Limb (tissue), 2 donors: ENCODE measurements around the gene DCPS.
A peak's percentile ranks its signal among the peaks of the same experiment; 100 is the strongest.
"Not testable (repeated sequence)": the region's sequence is repeated elsewhere in the genome, so short reads cannot be mapped to it uniquely, and the experiment has no call there.

Experiments
- DNase-seq, 2 donors: peaks; one replicate each; pipeline ENCODE4 v3.0.0-alpha.2; 2016; ENCODE audit errors: extremely low spot score in 2 of 2

The DCPS gene

DNA sequence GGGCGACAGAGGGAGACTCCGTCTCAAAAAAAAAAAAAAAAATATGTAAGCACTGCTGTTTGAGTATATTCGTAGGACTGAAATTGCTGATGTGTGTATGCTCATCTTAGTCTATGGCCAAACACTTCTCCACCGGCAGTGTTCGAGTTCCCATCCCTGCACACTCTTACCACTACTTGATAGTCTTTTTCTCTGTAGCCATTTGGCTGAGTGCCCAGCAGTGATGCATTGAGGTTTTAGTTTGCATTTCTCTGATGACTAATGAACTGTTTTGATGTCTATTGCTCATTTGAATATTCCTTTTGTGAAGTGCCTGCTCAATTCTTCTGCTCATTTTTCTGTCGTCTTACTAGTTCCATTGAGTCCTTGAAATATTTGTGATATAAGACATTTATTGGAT, 19.0 kb upstream of the DCPS start:
- no peak for DNase-seq

DNA sequence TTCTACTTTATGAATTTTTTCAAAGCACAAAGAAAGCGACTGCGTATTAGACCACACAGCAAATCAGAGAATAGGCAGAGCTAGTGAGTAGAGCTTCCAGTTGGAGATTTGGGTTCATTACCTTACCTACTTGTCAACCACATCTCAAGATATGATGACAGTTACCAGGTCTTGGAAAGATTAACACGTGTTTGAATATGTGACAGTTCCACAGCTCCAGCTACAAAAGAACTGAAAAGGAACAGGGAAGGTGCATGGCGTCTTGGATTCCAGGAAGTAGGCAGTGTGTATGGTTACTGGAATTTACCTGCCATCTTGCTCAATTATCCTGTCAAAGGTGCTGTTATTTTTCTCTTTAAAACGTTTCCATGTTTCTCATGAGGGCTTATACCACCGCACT, 15.6 kb upstream of the DCPS start:
- no peak for DNase-seq

DNA sequence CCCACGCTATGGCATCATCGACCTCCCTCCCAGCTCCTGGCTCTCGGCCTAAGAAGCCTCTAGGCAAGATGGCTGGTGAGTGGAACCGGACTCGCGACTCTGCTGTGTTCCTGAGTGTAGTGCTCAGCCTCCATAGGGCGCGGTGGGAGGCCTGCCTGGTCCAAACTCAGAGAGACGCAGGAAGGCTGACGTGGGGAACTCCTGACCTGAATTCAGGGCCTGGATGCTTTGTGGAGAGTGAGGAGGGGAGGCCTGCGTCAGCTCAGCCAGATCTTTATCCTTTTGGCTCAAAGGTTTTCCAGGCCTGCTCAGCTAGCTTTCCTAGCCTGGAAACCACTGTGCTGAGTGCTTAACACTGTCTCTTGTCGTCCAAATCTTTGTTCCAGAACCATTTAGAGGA, 13.0 kb upstream of the DCPS start:
- no peak for DNase-seq

DNA sequence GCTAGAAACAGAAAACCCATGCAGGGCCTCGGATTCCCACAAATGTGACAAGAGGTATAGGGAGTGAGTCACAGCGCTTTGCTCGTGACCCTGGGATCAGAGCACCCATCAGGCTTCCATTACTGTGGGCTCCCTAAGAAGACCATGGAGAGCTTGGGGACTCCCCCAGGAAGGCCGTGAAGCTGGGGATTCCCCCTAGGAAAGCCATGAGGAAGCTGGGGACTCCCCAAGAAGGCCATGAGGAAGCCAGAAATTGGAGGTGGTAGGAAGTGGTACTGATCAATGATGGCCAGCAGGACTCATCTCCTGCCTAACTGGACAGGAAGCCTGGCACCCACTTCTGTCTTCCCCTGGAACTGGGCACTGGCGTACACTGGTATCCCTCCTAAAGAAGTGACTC, 10.1 kb upstream of the DCPS start:
- DNase-seq, result no peak

DNA sequence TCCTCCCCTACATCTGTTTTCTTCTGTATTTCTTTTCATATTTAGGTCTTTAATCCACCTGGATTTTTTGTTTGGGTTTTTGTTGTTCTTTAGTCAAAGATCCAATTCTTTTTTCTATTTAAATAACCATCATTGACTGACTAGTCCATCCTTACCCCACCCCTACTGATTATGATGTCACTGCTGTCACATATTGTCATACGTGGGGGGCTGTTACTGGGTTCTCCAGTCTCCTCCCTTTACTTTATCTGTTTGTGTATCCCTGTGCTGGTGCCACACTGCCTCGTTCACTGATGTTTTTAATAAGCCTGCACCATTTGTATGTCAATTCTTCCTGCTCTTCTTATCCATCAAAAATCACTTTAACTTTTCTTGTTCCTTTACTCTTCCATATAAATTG, 6.9 kb upstream of the DCPS start:
- DNase-seq, result no peak

DNA sequence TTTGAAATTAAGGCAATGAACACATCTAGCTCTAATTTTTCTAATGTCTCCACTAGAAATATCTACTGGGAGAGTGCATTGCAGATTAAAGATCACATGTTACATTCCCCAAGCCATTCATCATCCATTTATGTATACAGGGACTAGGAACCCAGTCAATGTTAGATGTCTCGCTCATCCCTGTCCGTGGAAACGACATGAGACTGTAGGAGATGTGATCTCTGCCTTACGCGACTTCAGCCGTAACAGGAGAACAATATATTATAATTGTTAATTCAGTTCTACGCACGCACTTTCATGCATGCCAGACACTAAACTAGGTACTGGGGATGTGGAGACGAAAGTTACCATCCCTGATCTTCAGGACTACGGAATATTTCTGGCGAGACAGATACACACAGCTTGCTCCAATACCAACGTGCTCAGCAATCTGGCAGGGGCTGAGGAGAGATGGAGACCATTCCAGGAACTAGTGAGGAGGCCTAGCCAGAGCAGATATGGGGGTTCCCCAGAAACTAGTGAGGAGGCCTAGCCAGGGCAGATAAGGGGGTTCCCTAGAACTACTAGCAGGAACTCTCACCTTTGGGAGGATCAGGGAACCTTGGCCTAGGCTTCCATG, 706 bp downstream of the DCPS start:
- DNase-seq, result no peak

DNA sequence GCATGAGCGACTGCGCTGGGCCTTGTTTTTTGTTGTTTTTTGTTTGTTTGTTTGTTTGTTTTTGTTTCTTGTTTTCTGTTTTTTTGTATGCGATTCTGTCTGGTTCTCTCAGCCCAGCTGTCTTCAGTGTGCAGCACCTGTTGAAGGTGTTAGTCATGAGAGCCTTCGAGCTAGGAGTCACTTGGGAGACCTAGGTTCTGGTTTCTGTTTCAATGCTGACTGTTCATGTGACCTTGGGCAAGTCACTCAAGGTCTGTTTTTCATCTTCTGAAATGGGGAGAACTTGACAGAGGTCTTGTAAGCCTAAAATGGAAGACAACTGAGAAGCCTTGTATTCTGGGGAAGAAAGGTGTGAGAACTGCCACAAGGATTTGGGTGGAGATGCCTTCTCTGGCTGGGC, 1.8 kb downstream of the DCPS start:
- no peak for DNase-seq

DNA sequence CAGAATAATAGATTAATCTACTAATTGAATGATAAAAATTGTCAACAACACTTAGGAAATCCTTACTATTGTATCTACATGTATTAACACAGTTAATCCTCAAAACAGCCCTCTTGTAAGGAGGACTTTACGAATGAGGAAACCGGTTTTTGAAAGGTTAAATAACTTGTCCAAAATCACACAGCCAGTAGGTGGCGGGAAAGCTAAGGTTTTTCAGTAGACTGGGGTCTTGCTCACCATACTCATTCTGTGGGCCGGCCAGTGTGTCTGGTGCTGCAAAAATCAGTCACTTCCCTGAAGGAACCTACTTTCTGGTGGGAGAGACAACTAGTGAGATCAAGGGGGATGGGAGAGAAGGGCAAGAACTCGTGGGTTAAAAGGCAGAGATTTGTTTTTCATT, 3.8 kb downstream of the DCPS start:
- DNase-seq, result peak; percentile 53 to 57

DNA sequence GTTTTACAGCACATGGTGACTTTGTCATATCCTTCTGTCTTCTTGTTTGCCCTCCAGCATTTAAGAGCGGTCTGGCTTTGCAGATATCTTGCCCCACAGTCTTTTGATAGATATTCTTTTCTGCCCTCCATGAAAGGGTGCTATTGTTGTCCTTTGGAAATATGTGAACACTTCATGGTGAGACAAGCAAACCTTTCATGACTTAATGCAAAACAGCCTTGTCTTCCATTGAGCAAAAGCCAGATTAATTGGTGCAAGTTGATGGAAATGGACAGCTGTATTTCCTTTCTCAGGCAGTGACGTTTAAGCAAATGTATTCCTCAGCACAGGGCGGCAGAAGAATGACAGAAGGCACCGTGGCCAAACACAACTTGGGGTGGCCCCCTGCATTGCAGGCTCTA, 4.4 kb downstream of the DCPS start:
- DNase-seq, result peak in 1 of 2 donors; percentile 51

DNA sequence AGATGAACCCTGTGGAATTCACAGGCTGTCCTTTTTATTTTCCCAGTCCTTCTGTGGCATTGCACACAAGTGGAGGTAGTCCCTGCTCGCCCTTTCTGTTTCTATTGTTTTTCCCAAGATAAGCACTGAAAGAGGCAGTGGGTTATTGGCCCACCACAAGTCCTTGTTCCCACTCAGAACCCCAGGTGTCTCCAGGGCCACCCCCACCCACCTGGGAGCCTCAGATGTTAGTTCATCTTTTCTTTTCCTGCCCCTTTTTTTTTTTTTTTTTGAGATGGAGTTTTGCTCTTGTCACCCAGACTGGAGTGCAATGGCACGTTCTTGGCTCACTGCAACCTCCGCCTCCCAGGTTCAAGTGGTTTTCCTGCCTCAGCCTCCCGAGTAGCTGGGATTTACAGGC, 4.9 kb downstream of the DCPS start:
- DNase-seq, result not testable (repeated sequence)

DNA sequence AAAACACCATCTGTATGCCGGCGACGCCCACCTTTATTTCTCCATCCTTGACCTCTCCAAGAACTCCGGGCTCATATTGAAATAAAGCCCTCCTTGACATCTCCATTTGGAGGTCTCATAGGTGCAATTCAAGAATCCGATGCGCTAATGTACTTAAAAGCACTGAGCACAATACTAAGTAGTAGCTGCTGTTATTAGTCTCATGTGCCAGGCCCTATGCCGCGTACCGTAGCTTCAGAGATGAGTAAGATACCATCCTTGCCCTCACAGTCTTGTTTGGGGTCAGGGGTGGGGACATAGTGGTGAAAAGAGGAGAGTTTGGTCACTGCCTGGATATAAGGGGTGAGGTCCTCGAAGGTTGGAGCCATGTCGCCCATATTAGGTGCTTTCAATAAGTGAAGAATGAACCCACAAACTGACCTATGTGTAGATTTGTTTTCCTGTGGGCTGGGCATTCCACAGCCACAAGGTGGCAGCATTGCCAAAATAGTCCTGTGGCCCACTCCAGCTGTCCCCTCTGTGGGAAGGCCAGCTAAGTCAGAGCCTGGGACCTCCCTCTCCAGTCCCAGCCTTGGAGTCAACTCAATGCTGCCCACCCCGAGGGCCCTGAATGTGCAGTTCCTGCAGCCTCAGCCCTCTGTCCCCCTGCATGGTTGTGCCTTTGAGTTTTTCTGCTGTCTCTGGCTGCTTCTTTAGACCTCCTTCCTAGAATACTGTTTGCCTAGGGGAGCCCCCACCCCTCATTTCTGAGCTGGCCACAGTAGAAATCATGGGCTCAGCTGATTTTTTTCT, 6.5 kb downstream of the DCPS start:
- DNase-seq, result peak; percentile 78 to 88

DNA sequence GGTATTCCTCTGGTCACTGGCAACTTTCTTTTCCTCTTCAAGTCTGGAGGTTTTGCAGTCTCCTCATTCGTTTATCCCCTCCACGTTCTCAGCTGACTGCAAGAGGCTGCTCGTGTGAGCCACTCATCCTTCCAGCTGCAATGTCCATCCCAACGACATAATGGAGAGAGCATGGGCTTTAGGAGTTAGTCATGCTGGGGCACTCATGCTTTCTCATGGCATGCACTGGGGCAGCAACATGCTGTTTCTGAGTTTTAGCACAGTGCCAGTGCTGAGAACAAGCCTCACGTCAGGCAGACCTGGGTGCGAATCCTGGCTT, 7.1 kb downstream of the DCPS start:
- DNase-seq, result no peak

DNA sequence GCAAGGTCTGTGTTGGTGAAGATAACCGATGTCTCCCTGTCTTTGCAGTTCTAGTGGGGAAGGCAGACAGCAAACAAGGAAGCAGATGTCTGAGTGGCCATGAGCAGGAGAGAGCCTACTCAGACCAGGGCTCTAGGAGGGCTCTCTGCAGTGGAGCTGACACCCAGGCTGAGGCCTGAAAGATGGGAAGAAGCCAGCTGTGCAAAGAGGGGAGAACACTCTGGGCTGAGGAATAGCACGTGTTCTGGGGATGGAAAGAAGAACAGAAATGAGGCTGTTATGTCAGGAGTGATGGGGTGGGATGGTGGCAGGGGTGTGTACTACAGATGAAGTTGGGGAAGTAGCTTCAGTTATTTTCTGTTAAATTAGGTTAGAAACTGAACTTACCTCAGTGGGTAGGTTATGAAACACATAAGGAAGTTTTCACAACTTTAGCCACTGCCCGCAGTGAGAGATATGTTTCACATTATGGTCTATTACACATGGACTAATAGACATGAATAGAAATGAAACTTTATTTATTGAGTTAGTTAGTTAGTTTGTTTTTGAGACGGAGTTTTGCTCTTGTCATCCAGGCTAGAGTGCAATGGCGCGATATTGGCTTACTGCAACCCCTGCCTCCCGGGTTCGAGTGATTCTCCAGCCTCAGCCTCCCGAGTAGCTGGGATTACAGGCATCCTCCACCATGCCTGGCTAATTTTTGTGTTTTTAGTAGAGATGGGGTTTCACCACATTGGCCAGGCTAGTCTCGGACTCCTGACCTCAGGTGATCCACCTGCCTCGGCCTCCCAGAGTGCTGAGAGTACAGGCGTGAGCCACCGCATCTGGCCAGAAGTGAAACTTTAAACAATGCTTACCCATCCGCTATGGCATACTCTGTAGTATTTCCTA, 7.8 kb downstream of the DCPS start:
- no peak for DNase-seq

DNA sequence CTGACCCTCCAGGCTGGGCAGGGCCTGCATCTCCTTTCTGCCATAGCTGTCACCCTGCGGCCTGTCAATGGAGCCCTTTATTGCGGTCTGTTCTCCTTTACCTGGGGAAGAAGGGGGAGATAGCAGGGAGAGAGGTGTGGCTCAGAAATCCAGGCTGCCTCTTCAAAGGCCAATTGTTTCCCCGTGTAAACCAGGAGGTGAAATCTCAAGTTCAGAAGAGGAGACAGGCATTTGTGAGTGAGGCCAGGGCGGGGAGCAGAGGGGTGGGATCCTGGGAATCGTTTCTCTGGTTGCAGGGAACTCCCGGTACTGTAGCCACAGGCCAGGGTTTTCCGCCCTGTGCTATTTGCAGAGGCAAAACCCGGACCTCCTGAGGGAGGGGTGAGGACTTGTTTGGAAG, 9.1 kb downstream of the DCPS start:
- no peak for DNase-seq

DNA sequence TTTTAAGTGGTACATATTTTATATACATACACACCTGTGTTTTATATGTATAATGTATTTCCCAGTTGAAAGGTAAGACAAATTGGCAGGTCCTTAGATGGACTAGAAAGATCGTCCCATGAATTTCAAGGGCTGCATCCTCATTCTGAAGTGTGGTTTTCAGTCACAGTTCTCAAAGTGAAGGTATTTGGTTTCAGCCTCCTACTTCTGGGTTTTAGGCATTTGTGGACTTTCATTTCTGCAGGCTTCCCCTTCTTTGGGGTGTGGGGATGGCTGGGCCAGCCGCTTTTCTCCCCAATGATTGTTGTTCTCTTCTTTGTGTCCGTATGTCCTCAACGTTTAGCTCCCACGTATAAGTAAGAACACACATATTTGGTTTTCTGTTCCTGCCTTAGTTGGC, 10.0 kb downstream of the DCPS start:
- DNase-seq, result no peak

DNA sequence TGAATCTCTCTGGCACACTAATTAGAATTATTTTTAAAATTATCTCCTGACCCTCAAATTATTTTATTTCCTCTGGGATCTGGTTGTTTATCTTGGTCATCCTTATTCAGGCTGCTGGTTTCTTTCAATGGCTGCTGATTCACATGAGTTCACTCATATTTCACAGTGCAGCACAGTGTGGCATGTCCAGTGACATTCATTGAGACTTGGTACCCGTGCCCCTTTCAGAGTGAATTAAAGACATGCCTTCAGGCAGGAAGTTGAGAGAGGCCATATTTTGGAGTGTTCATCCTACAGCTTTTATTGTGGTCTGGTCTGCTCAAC, 13.5 kb downstream of the DCPS start:
- no peak for DNase-seq

DNA sequence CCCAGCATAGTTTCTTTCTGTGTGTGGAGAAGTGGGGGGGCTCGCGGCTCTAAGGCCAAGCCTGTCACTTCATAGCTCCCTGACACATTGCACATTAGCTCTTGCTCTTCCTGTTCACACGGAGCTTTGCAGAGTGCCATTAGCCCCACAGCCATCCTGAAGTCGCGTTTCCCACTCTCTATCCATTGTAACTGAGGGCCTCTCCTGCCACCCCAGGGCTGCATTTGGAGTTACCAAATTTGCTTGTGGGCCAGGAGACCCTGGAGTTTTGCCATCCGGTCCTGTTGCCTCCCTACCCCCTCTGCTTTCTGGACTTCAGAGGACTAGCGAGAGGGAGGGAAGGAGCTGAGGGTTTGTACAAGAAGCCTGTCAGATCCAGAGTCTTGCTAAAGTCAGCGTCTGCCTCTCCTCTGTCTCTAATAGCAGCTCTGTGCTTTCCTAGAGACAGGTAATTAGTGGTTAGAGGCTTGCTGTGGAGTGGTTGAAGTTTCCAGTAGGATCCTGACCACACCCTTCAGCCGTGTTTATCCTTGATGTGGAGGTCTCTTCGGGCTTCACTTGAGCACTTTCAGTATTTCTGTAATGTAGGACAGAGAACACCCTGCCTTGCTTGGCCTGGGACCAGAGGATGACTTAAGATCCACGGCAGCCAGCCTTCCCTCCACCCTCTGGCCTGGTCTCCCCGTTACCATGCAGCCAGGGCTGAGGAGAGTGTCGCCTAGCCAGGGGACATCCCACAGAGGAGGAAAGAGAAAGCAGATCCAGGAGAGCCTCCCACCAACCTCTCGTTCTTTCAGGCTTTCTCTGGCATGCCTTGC, 14.1 kb downstream of the DCPS start:
- DNase-seq, result peak; percentile 72 to 83

DNA sequence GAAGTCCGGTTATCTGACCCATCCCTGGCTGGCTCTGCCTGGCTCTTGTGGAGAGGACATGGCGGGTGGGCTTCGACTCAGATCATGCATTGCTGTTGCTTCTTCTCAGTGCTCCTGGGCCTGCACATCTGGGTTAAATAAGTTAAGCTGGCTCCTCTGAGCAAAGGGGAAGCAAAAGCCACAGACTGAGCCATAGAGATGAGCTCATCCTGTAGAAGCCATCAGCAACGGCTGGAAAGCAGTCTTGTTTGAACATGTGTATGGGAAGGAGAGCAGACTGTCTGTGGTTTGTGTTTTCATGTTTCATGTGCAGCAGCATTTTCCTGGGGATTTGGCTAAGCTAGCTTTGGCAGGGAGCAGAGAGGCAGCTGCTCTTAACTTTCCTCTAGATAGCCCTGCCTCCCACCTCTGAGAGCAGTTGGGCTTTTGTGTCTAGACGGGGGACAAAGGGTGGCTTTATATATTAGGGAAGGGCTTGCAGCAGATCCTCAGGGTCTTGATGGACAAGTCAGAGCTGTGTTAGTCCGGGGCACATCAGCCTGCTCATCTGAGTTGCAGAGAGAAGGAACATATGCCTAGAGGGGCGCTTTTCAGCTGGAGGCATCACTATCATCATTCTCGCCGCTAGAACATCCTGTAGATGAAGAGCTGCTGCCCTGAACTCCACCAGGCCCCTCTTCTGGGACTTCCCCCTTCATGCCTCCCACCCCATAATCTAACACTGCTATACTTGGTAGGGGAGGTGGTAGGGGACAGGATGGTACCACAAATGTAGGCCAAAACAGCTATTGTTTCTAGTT, 14.9 kb downstream of the DCPS start:
- peak; percentile 81 to 95 for DNase-seq

DNA sequence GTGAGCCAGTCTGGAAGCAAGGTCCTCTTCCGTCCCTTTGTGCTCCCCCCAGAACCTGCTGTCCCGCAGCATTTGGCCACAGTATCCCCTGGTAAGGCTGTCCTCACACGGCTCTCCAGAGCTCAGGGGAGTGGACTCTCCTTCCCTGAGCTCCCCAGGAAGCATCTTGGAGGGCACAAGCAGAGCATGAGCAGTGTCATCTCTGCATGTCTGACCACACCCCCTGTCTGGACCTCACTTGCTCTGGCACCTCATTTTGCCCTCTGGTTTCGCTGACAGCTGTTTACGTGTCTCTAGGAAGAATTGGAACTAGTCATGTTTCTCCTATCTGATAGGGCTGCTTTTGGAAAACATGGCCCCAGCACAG, 15.5 kb downstream of the DCPS start:
- DNase-seq, result no peak

DNA sequence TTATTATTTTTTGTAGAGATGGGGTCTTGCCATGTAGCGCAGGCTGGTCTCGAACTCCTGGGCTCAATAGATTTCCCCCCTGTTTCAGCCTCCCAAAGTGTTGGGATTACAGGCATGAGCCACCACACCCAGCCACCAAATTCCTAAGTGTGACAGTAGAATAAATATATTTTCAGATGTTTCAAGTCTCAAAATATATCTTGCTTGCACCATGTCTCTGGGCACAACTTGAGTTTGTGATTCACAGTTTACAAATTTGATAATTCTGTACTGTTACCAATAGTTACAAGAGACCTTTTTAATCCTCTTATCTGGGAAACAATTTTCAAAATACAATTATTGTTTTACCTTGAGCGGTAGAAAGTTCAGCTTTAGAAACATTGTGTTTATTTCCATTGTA, 19.1 kb downstream of the DCPS start:
- DNase-seq, result no peak
